WTC11 (cell line): ENCODE data around the gene LMAN2. TPM values are rescaled to one million over a fixed set of nuclear protein-coding genes. Genes with fewer than 3 reads are reported as not detected.

Experiments
- ATF3 ChIP-seq: sonication (generic); formaldehyde crosslinking; conservative IDR thresholded peaks from 2 replicates; pipeline ENCODE4 v1.8.1; 2022; ENCODE audit warnings: mild to moderate bottlenecking, missing genetic modification reagents
- E2F4 ChIP-seq: sonication (generic); formaldehyde crosslinking; IDR thresholded peaks from 2 replicates; pipeline ENCODE4 v1.8.1; 2022; ENCODE audit warnings: low read depth, mild to moderate bottlenecking, moderate library complexity, missing genetic modification reagents, borderline replicate concordance
- FOXP4 ChIP-seq: sonication (generic); formaldehyde crosslinking; IDR thresholded peaks from 2 replicates; pipeline ENCODE4 v1.8.0; 2022; ENCODE audit warnings: mild to moderate bottlenecking, missing genetic modification reagents
- HMGXB4 ChIP-seq: sonication (generic); formaldehyde crosslinking; IDR thresholded peaks from 2 replicates; pipeline ENCODE4 v1.8.1; 2023; ENCODE audit warnings: mild to moderate bottlenecking, moderate library complexity, missing genetic modification reagents
- IRF1 ChIP-seq: sonication (generic); formaldehyde crosslinking; IDR thresholded peaks from 2 replicates; pipeline ENCODE4 v1.8.0; 2023; ENCODE audit warnings: missing genetic modification reagents
- JAZF1 ChIP-seq: fragments of 250-450 bp; sonication (Bioruptor Pico); IDR thresholded peaks from 2 replicates; pipeline ENCODE4 v1.9.0; 2021; ENCODE audit warnings: moderate library complexity, mild to moderate bottlenecking, inconsistent platforms
- MXD4 ChIP-seq: fragments of 250-450 bp; sonication (Bioruptor Pico); IDR thresholded peaks from 2 replicates; pipeline ENCODE4 v1.8.0; 2021; ENCODE audit warnings: mild to moderate bottlenecking, moderate library complexity, borderline replicate concordance
- NFYB ChIP-seq: sonication (generic); formaldehyde crosslinking; conservative IDR thresholded peaks from 2 replicates; pipeline ENCODE4 v1.8.0; 2022; ENCODE audit warnings: low read depth, missing genetic modification reagents
- PREB ChIP-seq: sonication (generic); formaldehyde crosslinking; IDR thresholded peaks from 2 replicates; pipeline ENCODE4 v1.8.1; 2022; ENCODE audit warnings: mild to moderate bottlenecking, missing genetic modification reagents, moderate library complexity, borderline replicate concordance
- RELA ChIP-seq: sonication (generic); formaldehyde crosslinking; IDR thresholded peaks from 2 replicates; pipeline ENCODE4 v1.8.1; 2022; ENCODE audit warnings: missing genetic modification reagents, mild to moderate bottlenecking, borderline replicate concordance
- RORB ChIP-seq: fragments of 250-450 bp; sonication (Bioruptor Pico); IDR thresholded peaks from 2 replicates; pipeline ENCODE4 v1.9.0; 2021; ENCODE audit warnings: mild to moderate bottlenecking
- STAT6 ChIP-seq: sonication (generic); formaldehyde crosslinking; conservative IDR thresholded peaks from 2 replicates; pipeline ENCODE4 v1.8.1; 2023; ENCODE audit warnings: mild to moderate bottlenecking, low read depth, missing genetic modification reagents, moderate library complexity
- TCF7 ChIP-seq: sonication (generic); formaldehyde crosslinking; IDR thresholded peaks from 2 replicates; pipeline ENCODE4 v1.8.0; 2022; ENCODE audit warnings: mild to moderate bottlenecking, low read depth, missing genetic modification reagents, moderate library complexity
- TEAD1 ChIP-seq: sonication (generic); formaldehyde crosslinking; IDR thresholded peaks from 2 replicates; pipeline ENCODE4 v1.8.0; 2022; ENCODE audit warnings: mild to moderate bottlenecking, missing genetic modification reagents
- TEAD4 ChIP-seq: sonication (generic); formaldehyde crosslinking; IDR thresholded peaks from 2 replicates; pipeline ENCODE4 v1.8.0; 2022; ENCODE audit warnings: mild to moderate bottlenecking, missing genetic modification reagents
- ZBTB21 ChIP-seq: sonication (generic); formaldehyde crosslinking; IDR thresholded peaks from 2 replicates; pipeline ENCODE4 v1.8.1; 2023; ENCODE audit warnings: mild to moderate bottlenecking, missing genetic modification reagents, borderline replicate concordance
- ZNF138 ChIP-seq: sonication (generic); formaldehyde crosslinking; conservative IDR thresholded peaks from 2 replicates; pipeline ENCODE4 v1.8.1; 2022; ENCODE audit warnings: mild to moderate bottlenecking, moderate library complexity, missing genetic modification reagents
- ZNF281 ChIP-seq: sonication (generic); formaldehyde crosslinking; IDR thresholded peaks from 2 replicates; pipeline ENCODE4 v1.8.0; 2023; ENCODE audit warnings: mild to moderate bottlenecking, missing genetic modification reagents
- ZNF396 ChIP-seq: fragments of 250-450 bp; sonication (Bioruptor Pico); IDR thresholded peaks from 2 replicates; pipeline ENCODE4 v1.8.0; 2021; ENCODE audit warnings: mild to moderate bottlenecking, moderate library complexity, borderline replicate concordance
- ZNF512 ChIP-seq: sonication (generic); formaldehyde crosslinking; IDR thresholded peaks from 2 replicates; pipeline ENCODE4 v1.8.1; 2022; ENCODE audit warnings: missing genetic modification reagents, borderline replicate concordance
- ZNF671 ChIP-seq: fragments of 250-450 bp; sonication (Bioruptor Pico); IDR thresholded peaks from 2 replicates; pipeline ENCODE4 v1.8.0; 2021; ENCODE audit warnings: mild to moderate bottlenecking
- total RNA-seq: library from RNA; stranded (reverse); gene quantifications from 3 replicates; pipeline ENCODE4 v1.2.3, GENCODE V29; 2021
- TF ChIP-seq, protein P1 (sequence below): fragments of 250-450 bp; sonication (Bioruptor Pico); IDR thresholded peaks from 2 replicates; pipeline ENCODE4 v2.1.2; 2022; ENCODE audit warnings: mild to moderate bottlenecking, moderate library complexity

LMAN2 gene
- total RNA-seq, 1 experiment from 2014 or later, result 162 TPM

DNA sequence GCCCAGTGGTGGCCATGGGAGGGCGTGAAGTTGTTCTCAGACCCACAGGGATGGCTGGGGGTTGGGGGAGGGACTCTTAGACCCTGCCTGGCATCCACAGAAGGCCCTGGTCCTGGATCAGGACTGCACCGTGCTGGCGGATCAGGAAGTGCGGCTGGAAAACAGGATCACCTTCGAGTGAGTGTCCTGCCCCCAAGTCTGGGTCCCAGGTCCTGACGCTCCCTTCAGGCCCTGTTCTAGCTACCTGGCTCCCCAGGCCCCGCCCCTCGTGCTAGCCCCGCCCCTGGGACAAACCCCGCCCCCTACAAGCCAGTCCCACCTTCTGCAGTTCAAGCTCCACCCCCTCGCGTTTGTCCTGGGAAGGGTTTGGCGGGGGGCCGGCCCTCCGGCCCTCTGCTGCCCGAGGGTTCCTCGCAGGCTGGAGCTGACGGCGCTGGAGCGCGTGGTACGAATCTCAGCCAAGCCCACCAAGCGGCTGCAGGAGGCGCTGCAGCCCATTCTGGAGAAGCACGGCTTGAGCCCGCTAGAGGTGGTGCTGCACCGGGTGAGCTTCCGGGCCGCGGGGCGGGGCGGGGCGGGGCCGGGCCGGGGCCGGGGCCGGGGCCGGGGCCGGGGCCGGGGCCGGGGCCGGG lies 19.1 kb upstream of the LMAN2 start (continued):
- no peak for TF ChIP-seq E2F4 (CRISPR knock-in tag)
- no peak for TF ChIP-seq NFYB (CRISPR knock-in tag)
- TF ChIP-seq IRF1 (CRISPR knock-in tag), result no peak
- no peak for TF ChIP-seq RELA (CRISPR knock-in tag)
- TF ChIP-seq ZNF138 (CRISPR knock-in tag), result 0 out of 2 replicates have a peak, but pooled peaks have one; percentile 40
- no peak for TF ChIP-seq ZNF281 (CRISPR knock-in tag)
- TF ChIP-seq ZNF512 (CRISPR knock-in tag), result no peak
- peak; percentile 84 for TF ChIP-seq ZBTB21
- TF ChIP-seq HMGXB4, result no peak
- TF ChIP-seq ATF3 (CRISPR knock-in tag), result no peak
- no peak for TF ChIP-seq RORB (CRISPR knock-in tag)
- no peak for TF ChIP-seq JAZF1
- TF ChIP-seq TEAD1 (CRISPR knock-in tag), result peak; percentile 45; the same call in 1 of the 2 replicates
- no peak for TF ChIP-seq TEAD4 (CRISPR knock-in tag)
- TF ChIP-seq STAT6, result no peak
- TF ChIP-seq, protein P1, sequence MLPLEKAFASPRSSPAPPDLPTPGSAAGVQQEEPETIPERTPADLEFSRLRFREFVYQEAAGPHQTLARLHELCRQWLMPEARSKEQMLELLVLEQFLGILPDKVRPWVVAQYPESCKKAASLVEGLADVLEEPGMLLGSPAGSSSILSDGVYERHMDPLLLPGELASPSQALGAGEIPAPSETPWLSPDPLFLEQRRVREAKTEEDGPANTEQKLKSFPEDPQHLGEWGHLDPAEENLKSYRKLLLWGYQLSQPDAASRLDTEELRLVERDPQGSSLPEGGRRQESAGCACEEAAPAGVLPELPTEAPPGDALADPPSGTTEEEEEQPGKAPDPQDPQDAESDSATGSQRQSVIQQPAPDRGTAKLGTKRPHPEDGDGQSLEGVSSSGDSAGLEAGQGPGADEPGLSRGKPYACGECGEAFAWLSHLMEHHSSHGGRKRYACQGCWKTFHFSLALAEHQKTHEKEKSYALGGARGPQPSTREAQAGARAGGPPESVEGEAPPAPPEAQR (CRISPR knock-in tag), result no peak
- TF ChIP-seq TCF7 (CRISPR knock-in tag), result no peak
- no peak for TF ChIP-seq PREB (CRISPR knock-in tag)
- no peak for TF ChIP-seq ZNF671 (CRISPR knock-in tag)
- TF ChIP-seq FOXP4 (CRISPR knock-in tag), result 0 out of 2 replicates have a peak, but pooled peaks have one; percentile 12
- TF ChIP-seq ZNF396 (CRISPR knock-in tag), result no peak
- no peak for TF ChIP-seq MXD4 (CRISPR knock-in tag)
